Caco-2 (cell line): Measurements from ENCODE around the gene DYRK1A. TPM values are rescaled to one million over a fixed set of nuclear protein-coding genes. Genes with fewer than 3 reads are reported as not detected.

Source experiments
- BruUV-seq: library from RNA; stranded (reverse); fragments of 400-500 nt; replicated peaks from 2 replicates; lab custom pipeline; 2021; lab: Mats Ljungman, UMichigan
- CTCF ChIA-PET: fragments of 300-600 bp; sonication (Branson Sonifier 250); formaldehyde crosslinking; loops from one replicate; lab custom pipeline; 2022; ENCODE audit warnings: antibody characterized with exemption; lab: Charles Lee
- POLR2A ChIA-PET: fragments of 300-600 bp; sonication (Branson Sonifier 250); formaldehyde crosslinking; loops from one replicate; lab custom pipeline; 2022; ENCODE audit warnings: antibody characterized with exemption; lab: Charles Lee
- DNase-seq, 2 experiments: peaks; one replicate each; pipeline versions ENCODE4 v3.0.0 to v3.0.0-alpha.2; 2020 to 2022
- H3K27me3 ChIP-seq: replicated peaks from 2 replicates; pipeline ENCODE4 v1.6.0; 2011; ENCODE audit warnings: low read length; ENCODE audit not compliant: control insufficient read depth, insufficient read depth
- H3K36me3 ChIP-seq: 2 replicates; pipeline ENCODE4 v1.5.1; 2011; ENCODE audit warnings: low read length; ENCODE audit not compliant: control insufficient read depth, insufficient read depth
- H3K4me1 ChIP-seq: fragments of 250-450 bp; sonication (Bioruptor Pico); 2 replicates; pipeline ENCODE4 v1.5.1; 2020; ENCODE audit warnings: mild to moderate bottlenecking
- H3K4me3 ChIP-seq: 2 replicates; pipeline ENCODE4 v1.5.1; 2011; ENCODE audit warnings: low read depth, mild to moderate bottlenecking, control low read depth, low read length
- H3K9me3 ChIP-seq: fragments of 250-450 bp; sonication (Bioruptor Pico); 2 replicates; pipeline ENCODE4 v1.5.1; 2020; ENCODE audit warnings: mild to moderate bottlenecking, moderate library complexity
- H3K27ac Mint-ChIP-seq: one replicate; pipeline ENCODE4 v1.8.0; 2022; ENCODE audit warnings: mixed read lengths; ENCODE audit not compliant: unreplicated experiment
- H3K27me3 Mint-ChIP-seq: one replicate; pipeline ENCODE4 v1.8.0; 2022; ENCODE audit warnings: mixed read lengths; ENCODE audit not compliant: insufficient read depth, unreplicated experiment
- H3K36me3 Mint-ChIP-seq: one replicate; pipeline ENCODE4 v1.8.0; 2022; ENCODE audit warnings: mild to moderate bottlenecking, mixed read lengths; ENCODE audit not compliant: insufficient read depth, unreplicated experiment
- H3K4me1 Mint-ChIP-seq: one replicate; pipeline ENCODE4 v1.8.0; 2022; ENCODE audit warnings: low read depth, mixed read lengths; ENCODE audit not compliant: unreplicated experiment
- H3K4me3 Mint-ChIP-seq: one replicate; pipeline ENCODE4 v1.8.0; 2022; ENCODE audit warnings: mild to moderate bottlenecking, moderate library complexity, mixed read lengths; ENCODE audit not compliant: unreplicated experiment
- H3K9me3 Mint-ChIP-seq: one replicate; pipeline ENCODE4 v1.8.0; 2022; ENCODE audit warnings: mixed read lengths; ENCODE audit not compliant: unreplicated experiment
- intact Hi-C: fragments of 100-400 bp; cut with micrococcal nuclease; formaldehyde crosslinking; loops from one replicate; pipeline ENCODE4 v1.10.0; 2022; ENCODE audit not compliant: unreplicated experiment
- total RNA-seq: library from RNA; stranded (reverse); gene quantifications from 2 replicates; pipeline ENCODE4 v1.2.3, GENCODE V29; 2022
- TF ChIP-seq, protein P1 (sequence below), 2 experiments: fragments of 200-600 bp in 1 of 2; IDR thresholded peaks; 1 replicate in 1 of 2; 2 replicates in 1 of 2; pipeline versions ENCODE4 v1.5.1 to v1.8.0; 2011 to 2022; ENCODE audit warnings: antibody characterized with exemption in 1 of 2, control low read depth in 1 of 2, inconsistent platforms in 1 of 2, low read depth in 1 of 2, low read length in 1 of 2, mild to moderate bottlenecking in 1 of 2, moderate library complexity in 1 of 2; ENCODE audit not compliant: insufficient read depth in 1 of 2, severe bottlenecking in 1 of 2, unreplicated experiment in 1 of 2

The DYRK1A gene
- total RNA-seq, 1 experiment from 2014 or later, result 50.9 TPM

DNA sequence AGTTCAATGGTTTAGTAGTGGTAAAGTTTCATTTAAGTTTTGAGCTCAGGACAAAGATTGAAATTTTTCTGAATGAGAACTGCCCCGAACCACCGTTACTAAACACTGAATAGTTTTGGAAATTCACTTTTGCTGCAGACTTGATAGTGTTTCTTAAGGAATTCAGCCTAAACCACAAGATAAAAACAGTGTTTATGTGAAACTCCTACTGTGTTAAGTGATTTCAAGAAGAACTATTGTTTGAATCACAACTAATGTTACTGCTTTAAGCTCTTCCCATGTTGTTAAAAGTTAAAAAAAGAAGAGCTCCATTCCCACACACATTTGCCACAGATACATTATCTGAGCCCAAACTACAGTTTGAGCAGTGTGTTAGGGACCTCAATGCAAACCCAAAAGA lies 159.2 kb downstream of the DYRK1A start:
- no peak overlapping the region for H3K27ac Mint-ChIP-seq
- BruUV-seq, result no TSS peak
- H3K27me3 ChIP-seq, result no peaks in the 10 kb centered on the region
- H3K36me3 ChIP-seq, result no peaks in the 10 kb centered on the region
- H3K27me3 Mint-ChIP-seq, result no peaks in the 10 kb centered on the region
- ChIA-PET CTCF (no interaction called here), POLR2A (no interaction called here)
- peaks cover 30% of the 10 kb centered on the region for H3K36me3 Mint-ChIP-seq
- no peak overlapping the region for H3K4me3 Mint-ChIP-seq
- DNase-seq, result no peak
- no peaks in the 10 kb centered on the region for H3K9me3 ChIP-seq
- intact Hi-C loops, result no loop called here
- TF ChIP-seq, protein P1, sequence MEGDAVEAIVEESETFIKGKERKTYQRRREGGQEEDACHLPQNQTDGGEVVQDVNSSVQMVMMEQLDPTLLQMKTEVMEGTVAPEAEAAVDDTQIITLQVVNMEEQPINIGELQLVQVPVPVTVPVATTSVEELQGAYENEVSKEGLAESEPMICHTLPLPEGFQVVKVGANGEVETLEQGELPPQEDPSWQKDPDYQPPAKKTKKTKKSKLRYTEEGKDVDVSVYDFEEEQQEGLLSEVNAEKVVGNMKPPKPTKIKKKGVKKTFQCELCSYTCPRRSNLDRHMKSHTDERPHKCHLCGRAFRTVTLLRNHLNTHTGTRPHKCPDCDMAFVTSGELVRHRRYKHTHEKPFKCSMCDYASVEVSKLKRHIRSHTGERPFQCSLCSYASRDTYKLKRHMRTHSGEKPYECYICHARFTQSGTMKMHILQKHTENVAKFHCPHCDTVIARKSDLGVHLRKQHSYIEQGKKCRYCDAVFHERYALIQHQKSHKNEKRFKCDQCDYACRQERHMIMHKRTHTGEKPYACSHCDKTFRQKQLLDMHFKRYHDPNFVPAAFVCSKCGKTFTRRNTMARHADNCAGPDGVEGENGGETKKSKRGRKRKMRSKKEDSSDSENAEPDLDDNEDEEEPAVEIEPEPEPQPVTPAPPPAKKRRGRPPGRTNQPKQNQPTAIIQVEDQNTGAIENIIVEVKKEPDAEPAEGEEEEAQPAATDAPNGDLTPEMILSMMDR (IDR thresholded peaks at IDR 0.05; ENCODE audit: insufficient read depth in 1 of 2, low read depth in 1 of 2, low read length in 1 of 2, severe bottlenecking in 1 of 2, unreplicated experiment in 1 of 2), result no peak
- H3K4me1 Mint-ChIP-seq, result no peaks in the 10 kb centered on the region
- H3K9me3 Mint-ChIP-seq, result no peaks in the 10 kb centered on the region
- no peaks in the 10 kb centered on the region for H3K4me1 ChIP-seq
- H3K4me3 ChIP-seq, result no peak overlapping the region

DNA sequence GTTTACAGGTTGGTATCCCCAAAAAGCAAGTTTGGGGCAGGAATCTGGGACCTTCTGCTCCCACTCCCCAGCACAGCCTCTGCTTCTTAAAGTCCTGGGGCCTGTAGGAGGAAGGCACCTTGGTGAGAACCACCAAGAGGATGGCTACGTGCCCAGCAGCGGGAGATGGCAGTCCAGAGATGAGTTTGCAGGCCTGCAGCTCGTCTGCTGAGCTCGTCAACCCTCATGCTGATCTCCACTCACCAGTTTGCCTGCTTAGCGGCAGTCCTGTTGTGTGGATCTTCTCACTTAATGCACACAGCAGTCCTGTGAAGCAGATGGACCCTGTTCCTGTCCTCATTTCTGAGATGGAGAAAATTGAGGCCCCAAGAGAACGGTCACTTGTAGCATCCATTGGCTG lies 160.5 kb downstream of the DYRK1A start:
- Histone ChIP-seq H3K4me3 (no peak overlapping the region), H3K4me1 (no peaks in the 10 kb centered on the region), H3K36me3 (no peaks in the 10 kb centered on the region), H3K9me3 (no peaks in the 10 kb centered on the region), H3K27me3 (no peaks in the 10 kb centered on the region)
- ChIA-PET CTCF (no interaction called here), POLR2A (no interaction called here)
- TF ChIP-seq, protein P1 (IDR thresholded peaks at IDR 0.05; ENCODE audit: insufficient read depth in 1 of 2, low read depth in 1 of 2, low read length in 1 of 2, severe bottlenecking in 1 of 2, unreplicated experiment in 1 of 2), result no peak
- no peak for DNase-seq
- intact Hi-C loops, result no loop called here
- H3K4me1 Mint-ChIP-seq, result no peaks in the 10 kb centered on the region
- no peaks in the 10 kb centered on the region for H3K27me3 Mint-ChIP-seq
- BruUV-seq, result no TSS peak
- H3K36me3 Mint-ChIP-seq, result peaks cover 17% of the 10 kb centered on the region
- H3K27ac Mint-ChIP-seq, result no peak overlapping the region
- no peak overlapping the region for H3K4me3 Mint-ChIP-seq
- H3K9me3 Mint-ChIP-seq, result no peaks in the 10 kb centered on the region

DNA sequence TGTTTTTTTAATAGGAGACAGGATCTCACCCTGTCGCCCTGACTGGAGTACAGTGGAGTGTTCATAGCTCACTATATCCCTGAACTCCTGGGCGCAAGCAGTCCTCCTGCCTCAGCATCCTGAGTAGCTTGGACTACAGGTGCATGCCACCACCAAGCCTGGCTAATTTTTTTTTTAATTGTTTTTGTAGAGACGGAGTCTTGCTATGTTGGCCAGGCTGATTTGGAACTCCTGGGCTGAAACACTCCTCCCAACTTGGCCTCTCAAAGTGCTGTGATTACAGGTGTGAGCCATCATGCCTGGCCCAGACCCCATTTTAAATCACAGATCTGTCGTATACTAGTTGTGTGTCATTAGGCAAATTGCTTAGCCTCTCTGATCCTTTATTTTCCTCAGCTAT lies 161.1 kb downstream of the DYRK1A start:
- ChIA-PET CTCF (no interaction called here), POLR2A (no interaction called here)
- Mint-ChIP-seq H3K9me3 (no peaks in the 10 kb centered on the region), H3K27me3 (no peaks in the 10 kb centered on the region), H3K4me1 (no peaks in the 10 kb centered on the region), H3K4me3 (no peak overlapping the region), H3K36me3 (peaks cover 11% of the 10 kb centered on the region), H3K27ac (no peak overlapping the region)
- TF ChIP-seq, protein P1 (IDR thresholded peaks at IDR 0.05; ENCODE audit: insufficient read depth in 1 of 2, low read depth in 1 of 2, low read length in 1 of 2, severe bottlenecking in 1 of 2, unreplicated experiment in 1 of 2), result no peak
- no TSS peak for BruUV-seq
- intact Hi-C loops, result no loop called here
- no peaks in the 10 kb centered on the region for H3K36me3 ChIP-seq
- no peaks in the 10 kb centered on the region for H3K9me3 ChIP-seq
- H3K27me3 ChIP-seq, result no peaks in the 10 kb centered on the region
- H3K4me3 ChIP-seq, result no peak overlapping the region
- no peak for DNase-seq
- H3K4me1 ChIP-seq, result no peaks in the 10 kb centered on the region
